ENCODE results near the gene INPP5B.
"Not testable (repeated sequence)": the region's sequence is repeated elsewhere in the genome, so short reads cannot be mapped to it uniquely, and the experiment has no call there.

Gene INPP5B

DNA sequence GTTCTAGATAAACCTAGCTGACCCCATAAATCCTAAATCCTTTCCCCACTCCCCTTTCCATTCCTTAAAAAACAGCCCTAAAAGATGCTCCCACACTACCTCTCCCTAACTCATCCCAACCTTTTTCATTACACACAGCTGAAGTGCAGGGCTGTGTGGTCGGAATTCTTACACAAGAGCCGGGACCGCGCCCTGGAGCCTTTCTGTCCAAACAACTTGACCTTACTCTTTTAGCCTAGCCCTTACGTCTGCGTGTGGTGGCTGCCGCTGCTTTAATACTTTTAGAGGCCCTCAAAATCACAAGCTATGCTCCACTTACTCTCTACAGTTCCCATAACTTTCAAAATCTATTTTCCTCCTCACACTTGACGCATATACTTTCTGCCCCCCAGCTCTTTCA is 36.0 kb downstream of the INPP5B start:
- not testable (repeated sequence) for DNase-seq (ENCODE audit: low read depth)

DNA sequence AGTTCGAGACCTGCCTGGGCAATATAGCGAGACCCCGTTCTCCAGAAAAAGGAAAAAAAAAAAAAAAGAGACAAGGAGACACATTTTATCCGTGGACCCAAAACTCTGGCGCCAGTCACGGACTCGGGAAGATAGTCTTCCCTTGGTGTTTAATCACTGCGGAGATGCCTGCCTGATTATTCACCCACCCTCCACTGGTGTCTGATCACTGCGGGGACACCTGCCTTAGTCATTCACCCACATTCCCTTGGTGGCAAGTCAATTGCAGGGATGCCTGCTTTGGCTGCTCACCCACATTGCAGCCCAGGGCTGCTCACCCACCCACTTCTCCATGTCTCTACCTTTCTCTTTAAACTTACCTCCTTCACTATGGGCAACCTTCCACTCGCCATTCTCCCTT is 38.3 kb downstream of the INPP5B start:
- not testable (repeated sequence) for DNase-seq (ENCODE audit: low read depth)

DNA sequence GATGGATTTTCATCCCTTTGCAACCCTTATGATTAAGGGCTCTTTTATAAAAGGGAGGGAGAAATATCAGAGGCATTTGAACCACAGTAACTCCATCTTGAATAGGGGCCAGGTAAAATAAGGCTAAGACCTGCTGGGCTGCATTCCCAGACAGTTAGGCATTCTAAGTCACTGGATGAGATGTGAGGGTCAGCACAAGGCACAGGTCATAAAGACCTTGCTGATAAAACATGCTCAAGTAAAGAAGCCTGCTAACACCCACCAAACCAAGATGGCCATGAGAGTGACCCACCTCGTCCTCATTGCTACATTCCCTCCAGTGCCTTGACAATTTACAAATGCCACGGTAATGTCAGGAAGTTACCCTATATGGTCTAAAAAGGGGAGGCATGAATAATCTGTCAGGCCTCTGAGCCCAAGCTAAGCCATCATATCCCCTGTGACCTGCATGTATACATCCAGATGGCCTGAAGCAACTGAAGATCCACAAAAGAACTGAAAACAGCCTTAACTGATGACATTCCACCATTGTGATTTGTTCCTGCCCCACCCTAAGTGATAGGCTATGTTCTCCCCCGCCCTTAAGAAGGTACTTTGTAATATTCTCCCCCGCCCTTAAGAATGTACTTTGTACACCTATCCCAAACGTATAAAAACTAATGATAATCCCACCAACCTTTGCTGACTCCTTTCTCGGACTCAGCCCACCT is 39.3 kb downstream of the INPP5B start:
- DNase-seq (ENCODE audit: low read depth): not testable (repeated sequence)

DNA sequence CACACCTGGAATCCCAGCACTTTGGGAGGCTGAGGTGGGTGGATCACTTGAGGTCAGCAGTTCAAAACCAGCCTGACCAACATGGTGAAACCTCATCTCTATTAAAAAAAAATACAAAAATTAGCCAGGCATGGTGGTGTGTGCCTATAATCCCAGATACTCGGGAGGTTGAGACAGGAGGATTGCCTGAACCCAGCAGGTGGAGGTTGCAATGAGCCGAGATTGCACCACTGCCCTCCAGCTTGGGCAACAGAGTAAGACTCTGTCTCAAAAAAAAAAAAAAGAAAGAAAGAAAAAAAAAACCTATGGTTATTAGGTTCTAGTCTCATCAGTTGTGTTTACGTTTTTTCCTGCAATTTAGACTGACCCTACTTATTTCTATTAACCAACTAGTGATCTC is 40.3 kb downstream of the INPP5B start:
- not testable (repeated sequence) for DNase-seq (ENCODE audit: low read depth)

DNA sequence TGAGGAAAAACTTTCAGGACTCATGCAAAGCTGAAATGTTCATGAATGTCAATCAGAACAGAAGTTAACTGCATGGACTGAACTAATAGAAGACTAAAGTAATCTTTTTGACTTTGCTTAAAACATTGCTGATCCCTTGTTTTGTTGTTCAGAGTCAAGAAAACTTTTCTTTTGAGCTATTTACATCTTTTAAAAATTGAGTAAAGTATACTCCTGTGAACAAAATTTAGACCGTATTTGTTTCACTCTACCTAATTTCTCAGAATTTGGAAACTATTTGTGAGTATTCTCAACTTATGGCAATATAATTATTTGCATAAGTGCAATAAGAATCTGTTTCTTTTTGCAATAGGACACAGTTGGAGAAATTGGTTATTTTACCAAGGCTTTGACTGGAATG is 41.1 kb downstream of the INPP5B start:
- no peak for DNase-seq (ENCODE audit: low read depth)

DNA sequence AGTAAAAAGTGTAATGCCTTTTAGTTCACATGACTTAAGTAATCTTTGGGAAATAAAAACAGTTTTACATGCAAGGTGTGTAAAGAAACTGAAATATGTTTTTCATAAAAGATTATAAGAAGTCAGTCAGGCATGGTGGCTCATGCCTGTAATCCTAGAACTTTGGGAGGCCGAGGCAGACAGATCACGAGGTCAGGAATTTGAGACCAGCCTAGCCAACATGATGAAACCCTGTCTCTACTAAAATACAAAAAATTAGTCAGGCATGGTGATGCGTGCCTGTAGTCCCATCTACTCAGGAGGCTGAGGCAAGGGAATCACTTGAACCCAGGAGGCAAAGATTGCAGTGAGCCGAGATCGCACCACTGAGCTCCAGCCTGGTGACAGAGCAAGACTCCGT is 42.9 kb downstream of the INPP5B start:
- DNase-seq (ENCODE audit: low read depth): not testable (repeated sequence)

DNA sequence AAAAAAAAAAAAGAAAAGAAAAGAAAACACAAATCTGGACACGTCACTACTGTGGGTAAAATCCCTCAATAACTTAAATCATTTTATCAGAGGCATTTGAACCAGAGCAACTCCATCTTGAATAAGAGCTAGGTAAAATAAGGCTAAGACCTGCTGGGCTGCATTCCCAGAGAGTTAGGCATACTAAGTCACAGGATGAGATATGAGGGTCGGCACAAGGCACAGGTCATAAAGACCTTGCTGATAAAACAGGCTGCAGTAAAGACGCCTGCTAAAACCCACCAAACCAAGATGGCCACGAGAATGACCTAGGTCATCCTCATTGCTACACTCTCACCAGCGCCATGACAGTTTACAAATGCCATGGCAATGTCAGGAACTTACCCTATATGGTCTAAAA is 43.9 kb downstream of the INPP5B start:
- DNase-seq (ENCODE audit: low read depth): no peak

DNA sequence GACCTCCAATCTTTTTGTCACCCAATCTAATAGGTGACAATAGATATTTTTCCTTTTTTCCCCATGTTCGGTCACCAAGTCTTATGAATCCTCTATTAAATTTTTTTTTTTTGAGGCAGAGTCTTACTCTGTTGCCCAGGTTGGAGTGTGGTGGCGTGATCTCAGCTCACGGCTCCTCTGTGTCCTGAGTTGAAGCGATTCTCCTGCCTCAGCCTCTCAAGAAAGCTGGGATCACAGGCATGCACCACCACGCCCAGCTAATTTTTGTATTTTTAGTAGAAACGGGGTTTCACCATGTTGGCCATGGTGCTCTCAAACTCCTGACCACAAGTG is 45.0 kb downstream of the INPP5B start:
- no peak for DNase-seq (ENCODE audit: low read depth)

DNA sequence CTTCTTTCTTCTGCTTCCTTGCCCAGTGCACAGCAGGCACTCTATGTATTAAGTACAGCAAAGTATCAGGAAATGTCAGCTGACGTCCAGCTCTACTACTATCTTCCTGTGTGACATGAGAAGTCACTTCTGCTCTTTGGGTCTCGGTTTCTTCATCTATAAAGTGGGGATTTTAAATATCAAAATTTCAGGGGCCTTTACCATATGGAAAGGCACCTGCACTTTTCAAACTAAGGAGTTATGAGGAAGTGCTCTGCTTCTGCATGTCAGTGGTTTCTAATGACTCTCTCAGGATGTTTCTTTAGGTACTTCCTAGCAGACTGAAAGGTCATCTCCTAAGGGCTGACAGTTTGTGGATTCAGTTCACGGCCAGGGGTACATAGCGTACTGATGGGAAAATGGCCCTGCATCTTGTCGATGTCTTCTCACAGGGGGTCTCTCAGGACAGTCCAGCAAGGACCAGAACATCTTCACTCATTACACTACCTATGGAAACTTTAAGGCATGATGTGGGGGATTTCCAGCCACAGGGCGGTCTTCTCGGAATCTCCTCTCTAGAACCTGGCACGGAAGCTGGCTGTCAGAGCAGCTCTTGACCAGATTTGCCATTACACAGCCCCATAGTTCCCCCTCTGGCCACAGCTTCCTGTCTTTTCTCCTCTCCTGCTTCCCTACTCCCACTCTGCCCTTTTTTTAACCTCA is 45.5 kb downstream of the INPP5B start:
- no peak for DNase-seq (ENCODE audit: low read depth)

DNA sequence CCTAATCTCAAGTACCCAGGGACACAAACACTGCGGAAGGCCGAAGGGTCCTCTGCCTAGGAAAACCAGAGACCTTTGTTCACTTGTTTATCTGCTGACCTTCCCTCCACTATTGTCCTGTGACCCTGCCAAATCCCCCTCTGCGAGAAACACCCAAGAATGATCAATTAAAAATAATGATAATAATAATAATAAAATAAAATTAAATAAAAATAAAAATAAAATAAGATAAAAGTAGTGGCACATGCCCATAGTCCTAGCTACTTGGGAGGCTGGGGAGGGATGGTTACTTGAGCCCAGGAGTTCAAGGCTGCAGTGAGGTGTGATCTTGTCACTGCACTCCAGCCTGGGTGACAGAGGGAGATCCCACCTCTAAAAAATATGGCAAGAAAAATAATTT is 49.3 kb downstream of the INPP5B start:
- DNase-seq (ENCODE audit: low read depth): not testable (repeated sequence)

DNA sequence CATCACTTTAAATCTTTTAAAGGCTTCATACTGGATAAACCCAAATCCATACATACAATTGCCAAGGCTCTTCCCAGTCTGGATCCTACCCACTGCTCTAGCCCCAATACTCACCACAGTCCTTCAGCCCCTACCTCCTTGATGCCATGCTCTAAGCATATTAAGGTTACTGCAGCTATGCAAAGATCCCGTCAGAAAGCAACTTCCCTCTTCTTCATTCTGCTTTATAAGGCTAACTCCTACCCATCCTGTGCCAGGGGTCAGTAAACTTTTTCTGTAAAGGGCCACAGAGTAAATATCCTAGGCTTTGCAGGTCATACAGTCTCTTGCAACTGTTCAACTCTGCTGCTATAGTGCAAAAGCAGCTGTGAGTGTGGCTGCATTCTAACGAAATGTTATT is 53.2 kb downstream of the INPP5B start:
- DNase-seq (ENCODE audit: low read depth): no peak

DNA sequence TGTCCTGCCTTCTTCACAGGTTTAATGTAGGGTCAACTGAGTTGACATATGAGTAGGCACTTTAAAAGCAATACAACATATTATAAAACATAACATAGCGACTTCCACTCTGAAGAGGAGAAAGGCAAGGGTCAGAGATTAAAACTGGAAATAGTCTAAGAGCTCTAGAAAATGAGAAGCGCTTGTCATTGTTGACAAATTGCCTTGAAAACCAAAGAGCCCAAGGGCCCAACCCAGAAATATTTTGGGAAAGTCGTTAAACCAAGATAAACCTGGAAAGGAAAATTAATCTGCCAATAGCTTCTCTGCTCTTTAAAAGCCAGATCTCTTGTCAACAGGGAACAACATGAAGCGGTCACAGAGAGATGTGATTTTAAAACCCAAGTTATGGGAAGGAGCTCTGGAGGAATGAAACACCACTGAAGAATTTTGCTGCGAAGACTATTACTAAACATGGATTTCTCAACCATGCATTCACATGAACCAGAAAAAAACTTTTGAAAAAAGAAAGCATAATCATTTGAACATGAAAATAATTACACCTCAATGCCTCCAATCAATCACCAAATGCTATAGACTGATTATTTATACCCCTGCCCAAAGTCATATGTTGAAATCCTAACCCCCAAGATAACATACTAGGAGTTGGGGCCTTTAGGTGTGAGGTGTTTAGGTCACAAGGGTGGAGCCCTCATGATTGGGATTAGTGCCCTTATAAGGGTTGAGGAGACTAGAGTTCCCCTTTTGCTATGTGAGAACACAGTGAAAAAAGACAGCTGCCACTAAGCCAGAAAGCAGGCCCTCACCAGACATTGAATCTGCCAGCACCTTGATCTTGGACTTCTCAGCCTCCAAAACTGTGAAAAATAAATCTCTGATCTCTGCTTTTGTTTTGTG is 54.5 kb downstream of the INPP5B start:
- DNase-seq (ENCODE audit: low read depth): no peak

DNA sequence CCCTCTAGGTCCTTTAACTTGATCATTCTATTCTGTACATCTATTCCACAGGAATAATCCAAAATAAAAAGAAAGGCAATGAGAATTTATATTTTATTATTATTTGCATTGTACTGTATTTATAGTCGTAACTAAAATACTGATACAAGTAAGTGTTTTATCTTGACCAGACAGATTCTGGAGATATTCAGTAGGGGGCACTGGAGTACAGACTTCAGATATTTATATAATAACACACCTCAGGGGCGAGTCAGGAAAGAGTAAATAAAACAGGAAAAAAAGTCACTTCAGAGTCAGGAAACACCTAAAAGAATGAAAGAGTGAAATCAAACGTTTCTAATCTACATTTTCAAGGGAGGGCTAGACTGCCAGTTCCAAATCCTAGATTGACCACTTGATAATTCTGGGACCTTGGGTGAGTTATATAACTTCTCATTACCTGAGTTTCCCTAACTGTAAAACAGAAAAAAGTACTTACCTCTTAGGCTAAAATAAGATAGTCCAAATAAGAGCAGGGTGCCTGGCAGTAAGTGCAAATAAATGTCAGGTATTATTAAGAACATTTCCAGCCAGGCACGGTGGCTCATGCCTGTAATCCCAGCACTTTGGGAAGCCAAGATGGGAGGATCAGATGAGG is 56.4 kb downstream of the INPP5B start:
- no peak for DNase-seq (ENCODE audit: low read depth)

DNA sequence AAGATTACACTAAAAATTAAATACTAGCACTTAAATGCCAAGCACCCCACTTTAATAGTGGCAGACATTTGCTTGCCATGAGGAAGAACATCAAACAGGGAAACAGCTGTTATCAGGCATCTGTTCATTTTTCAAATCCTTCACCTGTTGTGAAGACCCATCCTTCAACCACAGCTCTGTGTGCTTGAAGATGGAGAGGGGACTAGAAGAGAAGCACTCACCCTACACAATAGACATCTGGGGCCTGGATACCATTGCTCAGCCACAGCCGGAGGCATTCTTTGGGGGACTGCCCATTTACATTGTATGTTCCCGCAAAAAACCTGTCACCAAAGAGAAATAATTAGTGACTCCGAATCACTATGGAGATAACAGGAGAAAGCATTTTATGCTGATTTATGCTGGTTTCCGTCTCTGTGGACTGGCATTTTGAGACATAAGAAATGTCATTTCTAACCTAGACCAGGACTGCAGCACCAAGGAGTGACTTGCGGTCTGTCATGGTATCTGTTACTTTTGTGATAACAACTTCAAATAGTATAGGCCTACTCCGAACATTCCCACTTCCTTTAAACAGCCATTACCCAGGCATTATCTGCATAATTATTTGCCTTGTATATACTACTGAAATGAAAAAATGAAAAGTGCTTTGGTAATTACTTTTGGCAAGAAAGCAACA is 58.7 kb downstream of the INPP5B start:
- DNase-seq (ENCODE audit: low read depth): no peak

DNA sequence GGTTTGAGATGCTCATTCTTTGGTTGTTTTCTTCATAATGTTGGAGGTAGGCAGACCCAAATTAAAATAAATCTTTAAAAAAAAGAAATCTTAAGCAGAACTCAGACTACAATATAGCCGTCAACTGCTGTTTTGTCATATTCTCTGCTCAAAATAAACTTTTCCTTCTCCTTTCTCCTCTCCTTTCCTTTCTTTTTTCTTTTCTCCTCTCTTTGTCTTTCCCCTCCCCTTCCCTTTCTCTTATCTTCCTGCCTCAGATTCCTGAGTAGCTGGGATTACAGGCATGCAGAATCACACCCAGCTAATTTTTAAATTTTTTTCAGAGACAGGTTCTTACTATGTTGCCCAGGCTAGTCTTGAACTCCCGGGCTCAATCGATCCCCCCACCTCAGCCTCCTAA is 62.7 kb downstream of the INPP5B start:
- no peak for DNase-seq (ENCODE audit: low read depth)

DNA sequence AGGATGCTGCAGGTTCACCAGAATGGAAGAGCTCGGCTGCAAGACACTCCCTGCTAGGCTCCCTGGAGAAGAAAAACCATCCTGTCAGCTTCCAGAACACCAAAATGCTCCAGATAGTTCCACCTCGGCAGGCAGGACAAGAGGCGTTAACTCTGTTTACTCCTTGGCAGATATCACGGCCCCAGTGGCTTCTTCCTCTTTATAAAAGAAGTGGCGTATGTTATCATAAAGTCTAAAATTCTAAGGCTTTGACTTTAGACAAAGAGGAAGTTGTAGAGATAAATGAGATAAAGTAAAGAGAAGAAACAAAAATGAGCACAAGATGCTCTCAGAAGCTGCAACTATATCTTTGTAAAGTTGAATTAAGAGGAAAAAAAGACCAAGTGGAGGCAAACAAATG is 63.2 kb downstream of the INPP5B start:
- no peak for DNase-seq (ENCODE audit: low read depth)

DNA sequence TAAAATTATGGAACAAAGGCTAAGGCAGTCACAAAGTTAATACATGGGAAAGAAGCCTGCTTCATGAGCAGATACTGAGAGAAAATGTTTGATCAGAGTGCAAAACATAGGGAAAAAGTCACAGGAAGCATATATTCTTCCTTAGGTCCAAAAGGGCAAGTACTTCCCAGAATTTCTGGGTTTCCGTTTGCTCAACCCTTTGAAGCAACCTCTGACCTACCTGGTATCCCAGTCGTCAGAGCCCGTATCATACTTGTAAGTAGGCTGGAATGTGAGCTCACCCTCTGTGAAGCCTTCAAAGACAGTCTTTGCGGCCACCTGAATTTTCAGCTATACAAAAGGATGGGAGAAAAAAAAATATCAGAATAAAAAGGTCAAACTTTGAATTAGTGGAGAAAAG is 67.0 kb downstream of the INPP5B start:
- DNase-seq (ENCODE audit: low read depth): no peak

DNA sequence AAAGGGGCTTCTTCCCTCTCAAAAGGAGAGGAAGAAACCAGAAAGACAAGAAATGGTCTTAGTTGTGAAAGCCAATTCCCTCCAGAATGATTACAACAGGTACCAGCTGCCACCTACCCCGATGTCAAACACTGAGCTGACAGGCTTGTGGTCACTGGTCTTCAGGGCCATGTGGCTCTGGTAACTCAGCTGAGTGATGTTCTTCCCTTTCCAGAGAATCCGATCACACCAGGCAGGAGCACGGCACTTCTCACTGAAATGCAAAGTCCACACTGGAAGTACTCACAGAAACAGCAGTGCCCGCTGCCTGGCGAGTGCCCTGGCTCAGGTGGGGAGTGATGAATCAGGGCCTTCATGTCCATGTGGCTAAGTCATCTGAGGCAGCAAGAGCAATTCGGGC is 68.8 kb downstream of the INPP5B start:
- DNase-seq (ENCODE audit: low read depth): no peak

DNA sequence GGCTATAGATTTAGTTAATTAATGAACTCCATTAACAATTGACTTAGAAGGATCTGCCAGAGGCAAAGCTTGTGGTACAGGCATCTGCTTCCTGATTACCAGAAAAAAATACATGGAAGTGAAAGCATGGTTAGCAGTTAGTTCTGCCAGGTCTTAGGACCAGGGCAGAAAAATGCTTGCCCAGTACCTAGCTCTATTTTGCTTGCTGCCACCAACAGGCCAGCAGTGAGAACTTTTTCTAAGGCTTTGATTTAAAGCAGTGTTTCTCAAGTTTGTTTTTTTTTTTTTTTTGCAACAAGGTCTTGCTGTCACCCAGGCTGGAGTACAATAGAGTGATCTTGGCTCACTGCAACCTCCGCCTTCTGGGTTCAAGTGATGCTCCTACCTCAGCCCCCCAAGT is 71.0 kb downstream of the INPP5B start:
- no peak for DNase-seq (ENCODE audit: low read depth)

DNA sequence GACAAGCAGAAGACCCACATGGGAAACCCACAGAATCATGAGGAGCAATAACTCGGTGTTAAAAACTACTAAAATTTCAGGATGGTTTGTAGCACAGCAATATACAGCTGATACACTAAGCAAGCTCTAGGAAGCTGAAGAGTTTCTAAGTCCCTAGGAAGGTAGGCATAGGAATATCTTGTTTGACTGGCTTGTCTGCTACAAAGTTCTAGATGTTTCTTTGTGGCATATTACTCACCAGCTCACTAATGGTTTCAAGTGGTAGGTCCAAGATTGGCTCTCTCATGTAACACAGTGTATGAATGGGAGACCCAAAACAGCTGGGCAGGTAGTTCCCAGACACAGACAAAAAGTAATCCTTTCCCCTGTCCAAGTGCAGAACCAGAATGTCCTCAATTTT is 74.2 kb downstream of the INPP5B start:
- DNase-seq (ENCODE audit: low read depth): no peak

DNA sequence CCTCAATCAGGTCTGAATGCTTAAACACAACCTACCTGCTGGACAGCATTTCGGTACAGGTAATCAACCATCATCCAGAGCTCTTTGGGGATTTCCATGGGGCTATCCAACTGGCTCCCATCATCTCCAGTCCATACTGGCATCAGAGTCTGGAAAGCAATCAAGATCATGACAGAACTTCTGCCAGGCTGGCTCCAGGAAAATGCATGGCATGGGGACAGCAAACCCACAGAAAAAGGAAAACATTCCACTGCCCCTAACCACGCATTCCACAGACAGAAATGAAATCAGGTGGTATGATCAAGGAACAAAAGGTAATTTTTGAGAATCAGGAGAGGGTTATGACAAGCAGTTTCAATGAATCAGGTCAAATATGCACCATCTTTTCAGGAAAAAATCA is 78.4 kb downstream of the INPP5B start:
- DNase-seq (ENCODE audit: low read depth): no peak

DNA sequence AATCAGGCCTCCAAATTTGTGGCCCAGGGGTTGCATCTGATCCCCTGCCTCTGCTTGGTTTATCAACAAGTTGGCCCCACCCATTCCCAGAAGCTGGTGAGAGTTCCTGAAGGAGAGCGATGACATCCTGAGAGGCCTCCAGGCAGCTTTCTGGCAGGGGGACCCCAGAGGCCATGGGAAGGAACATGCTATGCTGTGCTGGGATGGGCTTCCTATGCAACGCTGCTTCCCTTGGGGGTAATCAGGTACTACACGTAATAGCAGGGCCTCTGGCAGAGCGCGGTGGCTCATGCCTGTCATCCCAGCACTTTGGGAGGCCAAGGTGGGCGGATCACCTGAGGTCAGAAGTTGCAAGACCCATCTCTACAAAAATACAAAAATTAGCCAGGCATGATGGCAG is 79.1 kb downstream of the INPP5B start:
- DNase-seq (ENCODE audit: low read depth): no peak
